ENCODE results near the gene MLC1.

GRCh38 chr22:50062509-50063135 lies 22.6 kb downstream of the MLC1 start:
- TF ChIP-seq CTCF (IDR thresholded peaks at IDR 0.05 in 4 of 5, conservative IDR thresholded peaks at IDR 0.05 in 1 of 5) (no peak), POLR2A (IDR thresholded peaks at IDR 0.05) (no peak)
